ENCODE measurements around the gene SLC2A11.
A peak's percentile ranks its signal among the peaks of the same experiment; 100 is the strongest.

Gene SLC2A11

DNA sequence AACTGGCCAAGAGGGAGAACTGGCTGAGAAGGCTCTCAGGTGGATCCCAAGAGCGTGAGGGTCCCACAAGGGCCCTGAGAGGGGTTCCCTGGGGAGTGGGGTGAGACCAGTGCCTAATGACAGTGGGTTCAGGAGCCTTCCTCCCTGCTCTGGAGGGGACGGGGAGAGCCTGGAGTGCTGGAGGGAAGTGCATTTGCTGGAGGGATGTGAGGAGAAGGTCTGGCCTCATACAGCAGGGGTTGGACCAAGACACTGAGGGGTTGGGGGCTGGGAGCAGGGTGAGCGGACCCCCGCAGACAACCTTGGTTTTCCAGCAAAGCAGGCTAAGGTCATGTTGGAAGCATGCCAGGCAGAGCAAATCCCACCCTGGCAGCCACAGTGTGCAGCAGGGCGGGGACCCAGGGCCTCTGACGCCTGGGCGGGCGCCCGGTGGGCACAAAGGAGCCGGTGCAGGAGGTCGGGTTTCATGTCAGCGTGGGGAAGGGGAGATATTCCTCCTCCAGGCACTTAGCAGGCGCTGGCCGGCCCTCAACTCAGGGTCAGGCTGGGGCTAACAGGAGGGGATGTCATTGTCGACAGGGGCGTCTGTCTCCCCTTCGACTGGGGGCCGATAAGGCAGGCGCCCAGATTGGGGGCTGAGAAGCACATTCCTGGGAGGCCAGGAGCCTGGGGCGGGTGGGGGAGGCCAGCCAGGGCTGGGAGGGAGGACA lies 15.8 kb upstream of the SLC2A11 start:
- H3K4me3 Mint-ChIP-seq: no peak overlapping the region
- peak; percentile 49 for DNase-seq
- no peak for TF ChIP-seq CTCF (IDR thresholded peaks at IDR 0.05)
- H3K27ac Mint-ChIP-seq: peak overlapping the region; percentile 26
- peaks cover 76% of the 10 kb centered on the region for H3K4me1 Mint-ChIP-seq
- H3K9me3 Mint-ChIP-seq: peaks cover 3% of the 10 kb centered on the region
- H3K27me3 Mint-ChIP-seq (ENCODE audit: low read depth, poor library complexity): peaks cover 12% of the 10 kb centered on the region
- H3K36me3 Mint-ChIP-seq (ENCODE audit: low read depth): no peaks in the 10 kb centered on the region

- no peaks in the 10 kb centered on the region for H3K36me3 Mint-ChIP-seq (ENCODE audit: low read depth)
- no peak overlapping the region for H3K4me3 Mint-ChIP-seq
- no peak for DNase-seq
- TF ChIP-seq CTCF (IDR thresholded peaks at IDR 0.05): no peak
- peak overlapping the region; percentile 77 for H3K27ac Mint-ChIP-seq
- H3K27me3 Mint-ChIP-seq (ENCODE audit: low read depth, poor library complexity): peaks cover 12% of the 10 kb centered on the region
- H3K4me1 Mint-ChIP-seq: peaks cover 73% of the 10 kb centered on the region
- peaks cover 3% of the 10 kb centered on the region for H3K9me3 Mint-ChIP-seq
Measured at GRCh38 chr22:23842599-23842998, 15.1 kb upstream of the SLC2A11 start.

- TF ChIP-seq CTCF (IDR thresholded peaks at IDR 0.05): no peak
- H3K36me3 Mint-ChIP-seq (ENCODE audit: low read depth): no peaks in the 10 kb centered on the region
- peak overlapping the region; percentile 89 for H3K27ac Mint-ChIP-seq
- peaks cover 66% of the 10 kb centered on the region for H3K4me1 Mint-ChIP-seq
- peaks cover 11% of the 10 kb centered on the region for H3K27me3 Mint-ChIP-seq (ENCODE audit: low read depth, poor library complexity)
- peaks cover 1% of the 10 kb centered on the region for H3K9me3 Mint-ChIP-seq
- no peak overlapping the region for H3K4me3 Mint-ChIP-seq
- DNase-seq: no peak
Measured at GRCh38 chr22:23844739-23845202, 12.9 kb upstream of the SLC2A11 start.

- H3K4me3 Mint-ChIP-seq: no peak overlapping the region
- H3K9me3 Mint-ChIP-seq: no peaks in the 10 kb centered on the region
- H3K36me3 Mint-ChIP-seq (ENCODE audit: low read depth): no peaks in the 10 kb centered on the region
- no peak for TF ChIP-seq CTCF (IDR thresholded peaks at IDR 0.05)
- H3K27ac Mint-ChIP-seq: peak overlapping the region; percentile 57
- no peak for DNase-seq
- peaks cover 5% of the 10 kb centered on the region for H3K27me3 Mint-ChIP-seq (ENCODE audit: low read depth, poor library complexity)
- peaks cover 68% of the 10 kb centered on the region for H3K4me1 Mint-ChIP-seq
Measured at GRCh38 chr22:23845265-23846080, 12.2 kb upstream of the SLC2A11 start.

- Mint-ChIP-seq H3K27me3 (ENCODE audit: low read depth, poor library complexity) (no peaks in the 10 kb centered on the region), H3K36me3 (ENCODE audit: low read depth) (no peaks in the 10 kb centered on the region), H3K4me3 (no peak overlapping the region), H3K4me1 (peaks cover 62% of the 10 kb centered on the region), H3K27ac (no peak overlapping the region), H3K9me3 (no peaks in the 10 kb centered on the region)
- no peak for DNase-seq
- TF ChIP-seq CTCF (IDR thresholded peaks at IDR 0.05): no peak
Measured at GRCh38 chr22:23846081-23846469, 11.6 kb upstream of the SLC2A11 start.

Data from nephron progenitor cell (in vitro differentiated cells).